Tibial nerve (tissue), 4 donors: ENCODE results near the gene PPM1H.

Experiments
- CTCF ChIP-seq, 5 experiments: fragments of 200-600 bp in 3 of 5; fragments of 450-650 bp in 2 of 5; sonication (generic) in 3 of 5; IDR thresholded peaks; one replicate each; pipeline ENCODE4 v1.5.1; 2016 to 2019; ENCODE audit warnings: antibody characterized with exemption in 5 of 5, mild to moderate bottlenecking in 3 of 5, moderate library complexity in 2 of 5
- EP300 ChIP-seq, 2 donors: sonication (generic); formaldehyde crosslinking; IDR thresholded peaks; one replicate each; pipeline ENCODE4 v1.6.1; 2017; ENCODE audit warnings: antibody characterized with exemption in 2 of 2, mild to moderate bottlenecking in 1 of 2
- POLR2A ChIP-seq, 2 donors: fragments of 450-650 bp; IDR thresholded peaks; one replicate each; pipeline ENCODE4 v1.6.1; 2017; ENCODE audit warnings: antibody characterized with exemption in 2 of 2, mild to moderate bottlenecking in 2 of 2, moderate library complexity in 2 of 2

- TF ChIP-seq CTCF (IDR thresholded peaks at IDR 0.05) = no peak
- no peak for TF ChIP-seq POLR2A (IDR thresholded peaks at IDR 0.05)
- no peak for TF ChIP-seq EP300 (IDR thresholded peaks at IDR 0.05)
These were observed 132.0 kb downstream of the PPM1H start for GRCh38 chr12:62802984-62803383.
